GM21390 (cell line): ENCODE measurements around the gene CDPF1.

Experiments
- ATAC-seq: cut with Tn5 transposase; IDR thresholded peaks from one replicate; pipeline ENCODE4 v1.9.1; 2021; ENCODE audit not compliant: unreplicated experiment

Gene CDPF1

DNA sequence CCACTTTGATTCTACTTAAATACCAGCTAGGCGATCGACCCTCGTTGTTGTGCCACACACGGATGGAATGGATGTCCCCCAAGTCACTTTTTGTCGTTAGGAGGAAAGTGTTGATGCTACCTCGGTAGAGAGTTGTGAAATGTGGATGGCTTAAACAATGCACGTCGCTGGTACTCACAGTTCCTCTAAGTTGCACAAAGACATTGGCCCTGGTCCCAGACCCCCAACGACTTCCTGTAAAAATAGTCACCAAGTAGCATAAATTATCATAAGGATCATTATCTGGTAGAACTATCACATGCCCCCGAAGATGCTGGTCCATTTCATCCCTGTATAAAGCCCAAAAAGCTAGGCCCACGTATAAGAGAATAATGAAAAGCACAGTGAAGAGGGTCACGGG, 9.3 kb upstream of the CDPF1 start:
- no peak for ATAC-seq

DNA sequence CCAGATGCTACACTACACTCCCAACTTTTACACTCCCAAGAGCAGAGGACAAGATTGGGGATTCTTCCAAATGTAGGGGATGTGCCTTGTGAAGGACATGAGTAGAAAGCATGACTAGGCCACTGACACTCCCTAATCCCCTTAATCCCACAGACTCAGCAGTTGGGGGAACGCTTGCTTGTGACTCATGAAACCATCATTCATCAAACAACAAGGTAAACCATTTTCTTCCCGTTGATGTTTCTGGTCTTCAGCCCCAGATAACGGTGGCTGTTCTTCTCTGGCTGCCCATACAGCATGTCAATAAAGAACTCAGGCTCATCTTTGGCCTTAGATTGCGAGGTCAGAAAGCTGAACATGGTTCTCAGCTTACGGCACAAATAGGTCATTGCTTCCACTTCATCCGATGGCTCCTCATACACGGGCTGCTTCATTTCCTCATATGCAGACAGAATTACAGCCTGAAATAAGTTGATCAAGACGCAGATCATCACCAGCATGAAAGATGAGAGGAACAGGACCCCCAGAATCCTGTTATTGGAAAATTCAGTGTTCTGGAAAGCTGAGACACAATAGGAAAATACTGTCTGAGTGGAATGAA, 6.4 kb upstream of the CDPF1 start:
- no peak for ATAC-seq

DNA sequence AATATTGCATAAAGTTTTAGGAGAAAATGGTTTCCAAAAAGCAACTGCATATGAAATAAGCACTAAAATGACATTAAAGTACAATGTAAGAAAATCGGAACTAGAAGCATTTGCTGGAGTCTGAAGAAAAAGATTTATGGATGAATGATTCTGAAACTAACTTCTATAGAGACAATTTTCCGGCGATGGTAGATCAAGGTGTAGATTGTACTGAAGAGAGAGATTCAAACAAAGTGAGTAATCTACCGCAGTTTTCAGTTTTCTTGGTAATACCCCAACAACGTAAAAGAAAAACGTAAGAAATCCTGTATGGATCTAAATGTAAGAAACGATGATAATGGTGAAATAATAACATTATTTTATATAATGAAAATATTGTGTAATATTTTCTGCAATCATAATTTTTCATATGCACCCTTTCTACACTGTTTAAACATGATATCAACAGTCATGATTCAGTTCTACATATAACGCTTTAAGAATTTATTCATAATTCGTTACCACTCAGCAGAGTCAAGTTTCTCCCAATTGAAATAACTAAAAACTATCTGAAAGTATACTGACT, 1.8 kb upstream of the CDPF1 start:
- ATAC-seq = no peak

DNA sequence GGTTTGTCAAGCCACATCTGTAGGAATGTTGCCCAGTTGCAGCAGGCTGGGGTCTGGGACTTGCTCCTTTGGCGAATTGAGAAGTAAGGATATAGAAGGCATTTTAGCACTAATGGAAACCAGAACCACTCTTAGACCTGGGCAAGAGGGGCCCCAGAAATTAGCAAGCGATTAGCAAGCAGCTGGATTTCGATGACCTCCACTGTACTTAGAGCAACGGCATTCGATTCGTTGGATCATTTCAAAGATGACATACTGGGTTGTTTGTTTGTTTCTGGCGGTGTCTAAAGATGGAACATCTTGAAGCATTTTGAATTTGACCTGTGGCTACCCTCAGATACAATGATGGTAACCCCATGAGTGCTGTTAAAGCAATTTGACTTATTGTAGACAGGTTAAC, 1.2 kb upstream of the CDPF1 start:
- no peak for ATAC-seq

DNA sequence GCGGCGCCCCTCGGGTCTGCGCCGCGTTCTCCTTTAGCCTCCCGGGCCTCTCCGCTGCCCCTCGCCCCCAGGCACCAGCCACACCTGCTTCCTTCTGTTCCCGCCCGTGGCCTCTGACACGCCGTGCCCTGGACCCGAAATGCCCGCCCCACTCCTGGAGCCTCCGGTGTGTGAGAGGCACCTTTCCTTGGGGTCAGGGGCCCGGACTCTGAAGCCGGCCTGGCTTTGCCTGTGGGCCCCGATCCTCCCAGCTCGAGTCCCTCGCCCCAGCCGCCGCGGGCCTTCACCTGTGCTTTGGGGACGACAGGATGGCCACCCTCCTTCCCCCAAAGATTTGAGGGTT, 661 bp upstream of the CDPF1 start:
- no peak for ATAC-seq

DNA sequence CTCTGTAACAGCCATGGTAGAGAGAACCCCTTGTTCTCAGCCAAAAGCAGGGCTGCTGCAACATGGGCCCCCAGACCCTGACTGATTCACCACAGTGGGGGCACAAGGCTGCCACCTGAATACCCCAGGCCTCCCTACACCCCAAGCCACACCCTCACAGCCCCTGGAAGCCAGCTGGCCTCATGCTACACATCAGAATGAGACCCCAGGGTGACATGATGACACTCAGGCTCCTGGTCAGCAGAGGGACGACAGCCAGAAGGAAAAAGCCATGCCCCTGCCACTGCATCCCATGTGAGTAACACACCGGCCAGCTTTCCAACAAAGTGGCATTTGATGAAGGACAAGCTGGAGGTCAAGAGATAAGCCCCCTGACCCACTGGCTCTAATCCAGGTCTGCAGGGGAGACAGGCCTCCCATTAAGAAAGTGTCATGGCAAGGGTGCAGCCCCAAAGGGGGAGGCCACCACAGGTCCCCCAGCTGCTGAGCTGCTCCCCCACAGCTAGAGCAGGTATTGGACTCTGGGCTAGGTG, 2.6 kb downstream of the CDPF1 start:
- ATAC-seq = no peak

DNA sequence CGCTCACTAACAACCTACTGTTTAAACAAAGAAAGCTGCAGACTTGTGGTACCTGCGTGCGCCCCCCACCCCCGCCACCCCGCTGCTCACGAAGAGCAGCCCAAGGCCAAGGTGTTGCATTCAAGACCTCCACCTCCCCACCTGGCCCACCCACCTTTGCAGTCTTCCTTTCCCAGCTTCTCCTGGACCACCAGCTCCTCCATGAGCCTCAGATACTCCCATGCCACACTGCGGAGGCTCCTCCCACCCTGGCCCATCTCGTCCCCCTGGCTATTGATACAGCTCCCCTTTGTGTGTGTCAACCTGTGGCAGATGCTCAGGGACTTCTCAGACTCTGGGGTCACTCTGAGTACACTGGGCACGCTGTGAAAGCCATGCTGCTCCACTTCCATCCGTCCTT, 3.9 kb downstream of the CDPF1 start:
- no peak for ATAC-seq

DNA sequence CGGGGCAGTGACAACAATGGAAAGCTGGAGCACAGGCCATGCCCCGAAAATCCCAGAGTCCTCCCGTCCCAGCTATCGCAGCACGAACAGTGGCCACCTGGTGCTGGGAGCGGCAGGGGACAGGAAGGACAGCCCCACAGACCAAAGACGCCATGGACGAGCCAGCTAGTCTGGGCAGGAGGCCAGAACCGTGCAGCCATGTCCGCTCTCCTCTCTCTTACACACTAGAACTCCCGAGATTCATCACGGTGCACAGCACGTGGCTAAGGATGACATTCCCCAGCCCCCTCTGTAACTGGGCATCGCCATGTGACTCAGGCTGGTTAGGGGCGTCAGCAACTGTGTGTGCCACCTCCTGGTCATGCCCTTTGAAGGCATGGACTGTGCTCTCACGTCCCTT, 4.6 kb downstream of the CDPF1 start:
- no peak for ATAC-seq

DNA sequence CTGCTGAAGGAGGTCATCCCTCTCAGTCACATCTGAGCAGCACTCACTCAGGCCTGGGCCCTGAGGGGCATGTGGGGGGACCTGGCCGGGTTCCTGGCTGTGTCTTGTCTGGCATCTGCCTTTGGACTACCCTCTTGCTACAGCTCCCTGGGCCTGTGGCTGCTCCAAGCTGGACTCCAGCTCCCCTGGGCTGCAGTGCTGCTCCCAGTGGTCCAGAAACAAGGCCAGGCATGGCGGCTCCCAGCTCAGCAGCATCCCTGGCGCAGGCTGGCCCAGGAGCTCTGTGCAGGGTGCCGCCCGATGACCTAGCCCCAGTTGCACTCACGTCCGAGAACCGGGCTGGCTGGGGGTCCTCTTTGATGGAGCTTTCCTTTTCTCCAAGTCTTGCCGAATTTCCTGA, 5.3 kb downstream of the CDPF1 start:
- ATAC-seq = no peak

DNA sequence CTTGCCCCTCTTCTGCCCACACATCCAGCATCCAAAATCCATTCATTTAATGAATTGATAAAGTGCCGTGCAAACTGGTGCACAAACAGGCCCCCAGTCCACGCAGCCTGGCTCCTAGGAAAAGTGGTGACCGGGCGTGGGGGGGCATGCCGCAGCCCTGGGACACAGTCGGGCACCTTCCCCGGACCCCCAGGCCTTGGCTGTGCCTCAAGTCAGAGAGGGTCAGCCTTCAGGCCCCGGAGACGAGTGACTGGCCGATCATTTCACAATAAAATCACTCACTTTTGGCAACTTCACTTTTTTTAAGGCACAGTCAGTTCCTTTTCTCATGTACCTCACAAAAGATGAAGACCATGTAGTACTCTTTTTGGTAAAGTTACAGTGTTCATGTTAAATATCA, 8.0 kb downstream of the CDPF1 start:
- ATAC-seq = no peak

DNA sequence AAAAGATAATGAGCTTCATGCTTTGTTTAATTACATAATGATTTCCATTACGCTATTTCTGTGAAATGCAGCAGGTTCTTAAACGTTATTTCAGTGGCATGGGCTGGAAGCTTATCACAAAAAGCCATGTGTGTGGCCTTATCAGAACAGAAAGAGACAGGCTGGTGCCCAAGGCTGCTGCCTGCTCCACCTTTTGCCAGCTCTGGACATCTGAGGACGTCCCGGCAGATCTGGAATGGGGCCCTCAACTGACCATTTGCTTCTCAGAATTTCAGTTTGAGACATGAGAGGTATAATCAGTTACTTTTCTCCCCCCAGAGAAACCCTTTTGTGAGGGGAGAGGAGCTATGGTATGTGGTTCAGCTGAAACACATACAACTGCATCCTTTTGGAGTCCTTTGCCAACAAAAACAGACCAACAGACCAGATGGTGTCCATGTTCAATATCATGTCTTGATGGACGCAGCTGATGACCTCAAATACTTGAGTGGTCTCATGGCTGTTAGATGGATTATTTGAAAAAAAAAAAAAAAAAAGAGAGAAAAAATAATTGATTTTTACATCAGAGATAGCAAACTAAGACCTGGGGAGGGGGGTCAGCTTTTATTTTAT, 8.6 kb downstream of the CDPF1 start:
- no peak for ATAC-seq

DNA sequence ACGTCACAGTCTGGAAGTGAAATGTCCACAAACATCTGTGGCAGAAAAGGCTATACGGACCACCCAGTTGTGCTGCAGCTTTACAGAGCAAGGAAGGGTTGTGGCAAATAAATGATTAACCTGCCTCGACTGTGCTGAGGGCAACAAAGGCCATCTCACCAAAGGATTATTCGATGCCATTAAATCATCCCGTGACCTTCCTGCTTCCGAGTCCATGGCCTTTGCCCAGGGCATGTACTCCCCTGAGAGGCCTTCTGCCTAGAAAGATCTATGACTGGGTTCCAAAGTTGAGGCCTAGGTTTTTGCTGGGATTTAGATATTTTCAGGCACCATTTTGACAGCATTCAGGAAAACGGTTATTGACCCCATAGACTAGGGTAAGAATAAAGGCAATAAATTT, 9.2 kb downstream of the CDPF1 start:
- ATAC-seq = no peak

DNA sequence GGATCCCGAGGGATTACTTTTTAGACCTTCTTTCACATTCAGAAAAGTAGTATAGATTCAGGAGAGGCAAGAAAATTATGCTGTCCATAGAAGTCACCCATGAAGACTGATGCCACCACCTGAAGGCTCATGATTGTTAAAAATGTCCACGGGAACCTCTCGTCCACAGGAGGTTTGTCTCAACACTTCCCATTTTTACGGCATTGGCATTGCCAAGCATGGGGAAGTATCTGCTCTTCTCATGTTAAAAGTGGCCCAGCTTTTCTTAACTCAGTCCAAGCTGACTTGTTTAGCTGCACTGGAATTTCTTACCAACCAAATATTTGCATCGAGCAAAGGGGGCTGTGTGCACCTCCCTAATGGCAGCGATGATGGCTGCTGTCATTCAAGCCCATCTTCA, 9.6 kb downstream of the CDPF1 start:
- ATAC-seq = no peak

DNA sequence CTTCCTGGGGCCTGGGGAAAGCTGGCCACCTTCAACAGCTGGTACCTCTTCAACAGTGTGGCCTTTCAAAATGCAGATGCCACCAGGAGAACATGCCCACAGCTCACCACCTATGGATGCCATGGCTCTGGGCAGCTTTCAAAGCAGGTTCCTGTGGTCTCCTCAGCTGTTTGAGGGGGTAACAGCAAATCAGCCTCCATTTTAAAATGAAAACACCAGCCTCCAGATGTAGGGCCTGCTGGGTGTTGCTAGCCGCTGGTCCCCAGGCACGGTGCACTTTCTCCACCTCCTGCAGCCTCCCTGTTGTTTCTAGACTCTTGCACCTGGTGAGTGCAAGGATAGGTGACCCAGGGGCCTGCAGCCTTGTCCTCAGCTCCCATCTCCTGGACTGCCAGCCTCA, 10.0 kb downstream of the CDPF1 start:
- ATAC-seq = no peak

DNA sequence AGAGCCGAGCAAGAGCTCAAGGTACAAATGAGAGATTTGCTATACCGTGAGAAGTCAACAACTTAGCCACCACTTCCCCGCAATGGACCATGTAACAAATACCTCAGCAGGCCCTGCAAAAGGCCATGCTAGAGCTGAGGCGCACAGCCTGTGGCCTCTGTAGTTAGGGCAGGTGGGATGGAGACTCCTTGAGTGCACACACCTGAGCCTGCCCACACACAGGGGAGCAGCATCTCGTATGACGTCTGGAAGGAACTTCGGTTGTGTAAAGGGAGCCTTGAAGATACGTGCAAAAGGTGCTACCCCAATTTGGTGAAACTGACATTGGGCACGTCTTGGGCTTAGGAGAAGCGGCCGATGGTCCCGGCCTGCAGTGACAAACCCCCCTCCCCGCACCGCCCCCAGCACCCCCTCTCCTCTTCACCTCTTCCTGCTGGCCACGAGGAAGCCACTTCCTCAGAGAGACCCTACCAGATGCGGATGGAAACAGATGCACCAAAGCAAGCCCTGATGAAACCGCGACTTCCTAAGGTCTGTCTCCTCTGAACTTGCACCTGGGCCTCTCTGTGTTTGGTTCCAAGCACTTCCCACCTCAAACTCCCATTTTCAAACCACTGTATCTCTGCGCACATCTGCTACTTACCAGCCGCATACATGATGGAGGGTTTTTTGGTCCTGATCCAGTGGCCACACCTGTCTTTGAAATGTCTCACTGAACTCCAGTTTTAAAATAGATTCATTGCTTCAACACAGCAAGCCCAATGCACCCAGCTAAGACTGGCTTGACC, 10.6 kb downstream of the CDPF1 start:
- ATAC-seq = no peak

DNA sequence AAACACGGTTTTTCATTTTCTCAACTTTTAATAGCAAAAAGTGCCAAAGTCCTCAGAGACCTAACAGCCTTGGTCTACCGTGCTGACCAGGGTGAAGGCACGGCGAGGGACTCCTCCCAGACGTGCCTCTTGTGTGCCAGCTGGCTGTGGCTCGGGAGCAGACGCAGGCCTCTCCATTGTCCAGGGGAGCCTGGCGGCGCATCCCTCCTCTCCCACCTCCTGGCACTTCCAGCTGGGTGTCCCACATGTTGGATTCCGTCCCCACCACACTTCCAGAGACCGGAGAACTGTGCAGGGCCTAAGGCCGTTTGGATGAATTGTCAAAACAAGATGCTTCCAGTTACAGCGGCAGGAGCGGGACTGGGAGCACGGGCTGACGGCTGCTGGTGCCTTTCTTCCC, 11.6 kb downstream of the CDPF1 start:
- ATAC-seq = no peak

DNA sequence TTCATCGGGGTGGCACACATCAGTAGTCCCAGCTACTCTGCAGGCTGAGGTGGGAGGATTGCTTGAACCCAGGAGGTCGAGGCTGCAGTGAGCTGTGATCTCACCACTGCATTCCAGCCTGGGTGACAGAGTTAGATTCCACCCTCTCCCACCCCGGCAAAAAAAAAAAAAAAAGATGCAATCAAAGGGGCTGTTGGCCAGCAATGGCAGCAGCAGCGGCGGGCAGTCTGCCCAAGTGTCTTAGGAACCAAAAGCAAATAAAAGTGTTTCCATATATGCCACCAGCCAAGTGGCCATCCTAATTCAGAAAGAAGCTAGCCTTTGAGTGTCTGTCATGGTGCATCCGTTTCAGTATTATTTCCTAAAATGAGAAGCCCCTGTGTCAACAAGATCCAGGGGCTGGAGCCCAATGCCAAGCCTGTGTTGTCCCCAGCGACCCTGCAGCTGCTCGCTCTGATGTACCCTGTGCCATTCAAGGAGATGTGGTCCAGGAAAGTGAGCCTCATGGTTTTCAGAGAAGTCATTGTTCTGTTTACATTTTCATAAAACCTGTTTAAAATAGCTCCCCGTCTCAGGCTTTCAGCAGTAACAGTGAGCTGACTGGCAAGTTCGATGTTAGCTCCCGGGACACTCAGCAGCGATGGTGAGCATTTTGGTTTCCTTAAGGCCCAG, 12.5 kb downstream of the CDPF1 start:
- no peak for ATAC-seq

DNA sequence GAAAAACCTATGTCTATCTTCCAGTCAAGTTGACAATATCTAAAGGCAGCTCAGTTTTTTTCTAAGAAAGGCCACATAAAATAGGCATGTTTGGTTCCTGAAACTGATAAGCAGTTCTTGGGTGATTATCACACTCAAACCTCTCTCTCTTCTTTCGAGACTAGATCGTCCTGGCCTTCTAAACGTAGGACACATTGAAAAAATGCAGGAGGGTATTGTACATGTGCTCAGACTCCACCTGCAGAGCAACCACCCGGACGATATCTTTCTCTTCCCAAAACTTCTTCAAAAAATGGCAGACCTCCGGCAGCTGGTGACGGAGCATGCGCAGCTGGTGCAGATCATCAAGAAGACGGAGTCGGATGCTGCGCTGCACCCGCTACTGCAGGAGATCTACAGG, 15.1 kb downstream of the CDPF1 start:
- no peak for ATAC-seq

DNA sequence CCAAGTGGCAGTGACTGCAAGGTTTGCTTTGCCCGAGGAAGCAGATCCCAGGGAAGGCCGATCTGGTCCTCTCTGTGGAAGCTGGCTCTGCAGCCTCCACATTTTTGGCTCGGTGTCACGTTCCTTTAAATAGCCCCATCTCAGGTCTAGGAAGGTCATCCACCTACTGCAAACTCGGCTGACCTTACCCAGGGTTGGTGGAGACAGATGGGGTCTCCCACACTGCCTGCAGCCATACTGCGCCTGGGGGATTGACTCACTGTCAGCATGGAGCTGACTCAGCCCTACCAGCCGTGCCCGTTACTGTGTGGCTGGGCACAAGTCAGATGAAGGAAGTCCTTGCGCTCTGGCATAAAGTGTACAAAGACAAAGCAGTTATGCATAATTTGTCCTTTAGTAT, 16.9 kb downstream of the CDPF1 start:
- ATAC-seq = no peak

DNA sequence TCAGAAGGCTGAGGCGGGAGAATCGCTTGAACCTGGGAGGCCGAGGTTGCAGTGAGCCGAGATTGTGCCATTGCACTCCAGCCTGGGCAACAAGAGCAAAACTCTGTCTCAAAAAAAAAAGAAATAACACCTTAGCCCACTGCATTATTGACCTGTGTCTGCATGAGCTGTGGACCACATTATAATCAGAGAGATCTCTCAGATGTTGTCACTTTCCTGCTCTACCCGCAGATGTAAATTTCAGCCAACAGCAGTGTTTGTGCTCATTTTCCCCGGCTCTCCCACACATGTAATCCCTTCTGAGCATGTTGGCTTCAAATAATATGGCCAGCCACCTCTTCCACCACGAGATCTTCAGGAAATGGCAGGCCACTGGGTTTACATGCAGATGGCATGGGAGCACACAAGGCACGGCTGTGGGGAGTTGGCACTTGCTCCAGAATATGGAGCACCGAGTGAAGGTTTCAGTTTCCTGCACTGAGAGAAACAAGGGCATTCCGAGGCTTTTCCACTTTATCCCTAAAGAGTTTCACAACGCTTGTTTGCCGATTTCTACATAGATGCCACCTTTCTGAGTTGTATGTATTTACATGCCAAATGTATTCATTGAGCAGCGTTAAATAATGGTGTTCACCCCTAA, 19.7 kb downstream of the CDPF1 start:
- no peak for ATAC-seq

DNA sequence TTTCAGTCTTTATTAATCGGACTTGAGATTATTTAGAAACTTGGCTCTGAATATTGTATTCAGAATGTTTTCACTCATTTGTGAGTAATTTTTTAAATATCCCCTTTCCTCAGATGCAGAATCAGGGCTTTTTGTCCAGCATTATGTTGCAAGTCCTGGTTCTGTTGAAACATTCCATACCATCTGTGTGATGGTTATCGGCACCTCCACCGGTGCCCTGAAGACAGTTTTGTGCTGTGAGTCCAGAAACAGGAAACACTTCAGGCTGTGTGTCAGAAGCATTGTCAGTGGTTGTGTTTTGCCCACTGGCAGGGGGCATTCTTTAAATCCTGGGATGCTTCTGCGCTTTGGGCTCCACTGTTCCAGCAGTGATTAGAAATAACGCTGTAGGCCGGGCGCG, 20.4 kb downstream of the CDPF1 start:
- ATAC-seq = no peak
